GM13977 (cell line): ENCODE results near the gene GABBR1.

ENCODE experiments used
- DNase-seq: peaks from one replicate; pipeline ENCODE4 v3.0.0; 2012; ENCODE audit warnings: low spot score
- CTCF ChIP-seq: IDR thresholded peaks from 2 replicates; pipeline ENCODE4 v1.5.1; 2012; ENCODE audit warnings: mild to moderate bottlenecking, control low read depth; ENCODE audit not compliant: insufficient read depth; ENCODE audit errors: extremely low read depth, missing control alignments
- in situ Hi-C: fragments of 300-500 bp; cut with MboI; formaldehyde crosslinking; loops from one replicate; pipeline ENCODE4 v1.12.0; 2022; ENCODE audit warnings: low sequenced_read_pairs, low pct_unique_long_range_greater_than_20kb, mixed read lengths, inconsistent platforms; ENCODE audit not compliant: unreplicated experiment

GABBR1 gene

GRCh38 chr6:29530671-29531310 lies 102.2 kb downstream of the GABBR1 start:
- no peak for TF ChIP-seq CTCF
- in situ Hi-C loops, result no loop called here

GRCh38 chr6:29529956-29530355 lies 103.0 kb downstream of the GABBR1 start:
- no peak for TF ChIP-seq CTCF
- in situ Hi-C loops, result no loop called here
- DNase-seq, result no peak

More at GRCh38 chr6:29530671-29531310, 102.2 kb downstream of the GABBR1 start:
- DNase-seq, result no peak

DNA sequence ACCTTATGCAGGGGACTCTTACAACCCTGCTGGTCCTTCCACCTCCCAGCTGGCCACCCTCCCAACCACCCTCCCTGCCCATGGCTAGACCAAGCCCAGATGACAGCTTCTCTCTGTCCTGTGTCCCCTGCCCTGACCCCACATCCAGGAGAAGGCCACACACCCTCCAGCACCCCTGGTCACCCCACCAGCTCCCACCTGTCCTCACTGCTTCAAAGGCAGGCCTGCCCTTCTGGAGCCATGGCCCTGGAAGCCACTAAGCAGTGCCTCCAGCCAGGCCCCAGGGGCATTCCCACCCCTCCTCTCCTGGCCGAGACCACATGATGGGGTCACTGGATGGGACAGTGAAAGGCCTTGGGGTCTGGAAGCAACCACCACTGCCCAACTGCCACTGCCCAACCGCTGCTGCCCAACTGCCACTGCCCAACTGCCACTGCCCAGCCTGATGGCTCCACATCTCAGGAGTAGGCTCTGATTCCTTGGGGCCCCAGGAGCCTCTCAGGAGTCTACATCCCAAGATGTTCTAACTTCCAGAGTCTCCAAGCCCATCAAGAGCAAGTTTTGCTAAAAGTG lies 103.9 kb downstream of the GABBR1 start:
- no peak for DNase-seq
- no peak for TF ChIP-seq CTCF
- in situ Hi-C loops, result no loop called here

- TF ChIP-seq CTCF, result no peak
- DNase-seq, result no peak
- in situ Hi-C loops, result no loop called here
Measured at GRCh38 chr6:29528300-29528931, 104.6 kb downstream of the GABBR1 start.

DNA sequence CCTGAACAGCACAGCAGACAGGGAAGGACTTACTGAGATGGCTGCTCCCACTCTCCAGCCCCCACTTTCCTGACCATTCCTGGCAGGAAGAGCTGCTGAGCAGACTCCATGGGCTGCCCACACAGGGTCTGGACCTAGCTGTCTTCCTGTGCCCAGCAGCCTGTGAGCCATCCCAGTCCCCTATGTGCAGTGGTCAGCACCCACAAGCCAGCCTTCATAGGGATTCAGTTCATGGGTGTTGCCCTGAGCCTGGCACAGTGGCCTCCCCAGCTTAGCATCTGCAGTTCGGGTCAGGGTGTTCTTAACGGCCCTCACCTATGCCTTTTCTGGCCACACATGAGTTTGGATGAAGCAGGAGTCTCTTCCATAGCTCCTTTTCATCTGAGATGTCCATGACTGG lies 105.4 kb downstream of the GABBR1 start:
- in situ Hi-C loops, result no loop called here
- TF ChIP-seq CTCF, result no peak
- DNase-seq, result no peak

GRCh38 chr6:29527126-29527525 lies 105.9 kb downstream of the GABBR1 start:
- TF ChIP-seq CTCF, result no peak
- DNase-seq, result no peak
- in situ Hi-C loops, result no loop called here
